B cell (primary cell): Measurements from ENCODE around the gene FMR1NB. TPM values are rescaled to one million over a fixed set of nuclear protein-coding genes. Genes with fewer than 3 reads are reported as not detected.

Experiments
- ATAC-seq: fragments of 200-7000 bp; cut with Tn5 transposase; one replicate; pipeline ENCODE4 v1.10.0; 2021; ENCODE audit warnings: low read depth, mild to moderate bottlenecking, moderate number of reproducible peaks, moderate library complexity
- CTCF ChIA-PET: fragments of 350-600 bp; sonication (Branson Sonifier 250); formaldehyde crosslinking; loops from one replicate; lab custom pipeline; 2021; ENCODE audit warnings: antibody characterized with exemption, inconsistent platforms; lab: Charles Lee
- POLR2A ChIA-PET: fragments of 350-600 bp; sonication (Branson Sonifier 250); formaldehyde crosslinking; loops from one replicate; lab custom pipeline; 2021; ENCODE audit warnings: antibody characterized with exemption; lab: Charles Lee
- DNase-seq: peaks from one replicate; pipeline ENCODE4 v3.0.0; 2013
- H2AFZ ChIP-seq: 2 replicates; pipeline ENCODE4 v1.6.1; 2012; ENCODE audit warnings: mild to moderate bottlenecking, low read depth, low read length; ENCODE audit not compliant: insufficient read depth, poor library complexity, severe bottlenecking
- H3K27ac ChIP-seq, 2 donors: 1 replicate in 1 of 2; 2 replicates in 1 of 2; pipeline ENCODE4 v1.5.1; 2012 to 2013; ENCODE audit warnings: low read length in 2 of 2, mild to moderate bottlenecking in 2 of 2, moderate library complexity in 1 of 2
- H3K27me3 ChIP-seq, 4 experiments: fragments of 200-600 bp in 1 of 4; sonication (generic) in 1 of 4; replicated peaks in 1 of 4; 1 replicate in 2 of 4; 2 replicates in 2 of 4; pipeline versions ENCODE4 v1.6.1 to v1.7.0; 2013 to 2016; ENCODE audit warnings: low read length in 3 of 4, mild to moderate bottlenecking in 2 of 4, mixed read lengths in 1 of 4, moderate library complexity in 1 of 4; ENCODE audit not compliant: insufficient read depth in 4 of 4, control insufficient read depth in 3 of 4; ENCODE audit errors: control extremely low read depth in 1 of 4
- H3K36me3 ChIP-seq, 2 experiments: replicated peaks in 1 of 2; 1 replicate in 1 of 2; 2 replicates in 1 of 2; pipeline versions ENCODE4 v1.6.1 to v1.7.1; 2013; ENCODE audit warnings: low read length in 1 of 2; ENCODE audit not compliant: insufficient read depth in 2 of 2, control insufficient read depth in 1 of 2; ENCODE audit errors: control extremely low read depth in 1 of 2, extremely low read depth in 1 of 2
- H3K4me1 ChIP-seq, 2 donors: fragments of 200-600 bp in 1 of 2; sonication (generic) in 1 of 2; 1 replicate in 1 of 2; 2 replicates in 1 of 2; pipeline versions ENCODE4 v1.5.1 to v1.6.1; 2013 to 2017; ENCODE audit warnings: low read length in 2 of 2; ENCODE audit not compliant: control insufficient read depth in 2 of 2, insufficient read depth in 2 of 2
- H3K4me2 ChIP-seq: replicated peaks from 2 replicates; pipeline ENCODE3; 2012; ENCODE audit warnings: mild to moderate bottlenecking, low read depth, low read length; ENCODE audit not compliant: poor library complexity, severe bottlenecking
- H3K4me3 ChIP-seq, 5 experiments: fragments of 200-600 bp in 1 of 5; sonication (generic) in 1 of 5; 1 replicate in 3 of 5; 2 replicates in 2 of 5; pipeline versions ENCODE4 v1.5.1 to v1.7.0; 2011 to 2016; ENCODE audit warnings: low read length in 4 of 5, mild to moderate bottlenecking in 4 of 5, low read depth in 2 of 5, control low read depth in 1 of 5, moderate library complexity in 1 of 5; ENCODE audit not compliant: insufficient read depth in 1 of 5; ENCODE audit errors: control extremely low read depth in 1 of 5, extremely low read depth in 1 of 5
- H3K79me2 ChIP-seq: fragments of 200-600 bp; sonication (generic); one replicate; pipeline ENCODE4 v1.6.0; 2016; ENCODE audit warnings: low read length; ENCODE audit not compliant: control insufficient read depth, insufficient read depth
- H3K9ac ChIP-seq: fragments of 200-600 bp; sonication (generic); 2 replicates; pipeline ENCODE4 v1.6.1; 2017; ENCODE audit warnings: mild to moderate bottlenecking, low read length, moderate library complexity
- H3K9me3 ChIP-seq, 3 donors: one replicate each; pipeline versions ENCODE4 v1.6.1 to v1.7.1; 2013; ENCODE audit warnings: low read length in 2 of 3; ENCODE audit not compliant: control insufficient read depth in 2 of 3, insufficient read depth in 1 of 3; ENCODE audit errors: control extremely low read depth in 1 of 3
- H4K20me1 ChIP-seq: 2 replicates; pipeline ENCODE4 v1.6.0; 2012; ENCODE audit warnings: mild to moderate bottlenecking, low read length; ENCODE audit not compliant: insufficient read depth, control insufficient read depth, poor library complexity, severe bottlenecking
- H3K27ac Mint-ChIP-seq: one replicate; pipeline ENCODE4 v1.8.0; 2021; ENCODE audit warnings: mixed read lengths
- H3K27me3 Mint-ChIP-seq: one replicate; pipeline ENCODE4 v1.8.0; 2021; ENCODE audit warnings: mixed read lengths
- H3K4me1 Mint-ChIP-seq: one replicate; pipeline ENCODE4 v1.8.0; 2021; ENCODE audit warnings: mixed read lengths
- H3K4me3 Mint-ChIP-seq: one replicate; pipeline ENCODE4 v1.8.0; 2021; ENCODE audit warnings: mixed read lengths
- H3K9me3 Mint-ChIP-seq: one replicate; pipeline ENCODE4 v1.8.0; 2022; ENCODE audit warnings: mixed read lengths; ENCODE audit not compliant: insufficient read depth
- CTCF ChIP-seq: fragments of 200-600 bp; IDR thresholded peaks from one replicate; pipeline ENCODE4 v1.8.0; 2022; ENCODE audit warnings: antibody characterized with exemption, mild to moderate bottlenecking
- EZH2 ChIP-seq: IDR thresholded peaks from 2 replicates; pipeline ENCODE4 v1.6.1; 2012; ENCODE audit warnings: borderline replicate concordance, low read depth, mild to moderate bottlenecking, moderate library complexity, low read length; ENCODE audit not compliant: insufficient read depth, poor library complexity, severe bottlenecking
- WGBS: methylation state at CpG from one replicate; pipeline ENCODE4 v1.1.5; 2013; ENCODE audit warnings: missing lambda C conversion rate; ENCODE audit not compliant: insufficient coverage; 5-methylcytosine and 5-hydroxymethylcytosine counted together
- intact Hi-C: fragments of 100-400 bp; cut with micrococcal nuclease; formaldehyde crosslinking; loops from one replicate; pipeline ENCODE4 v1.10.0; 2022
- polyA plus RNA-seq: library from polyadenylated mRNA; depleted of rRNA; stranded (reverse); fragments of >200 nt; gene quantifications from 2 replicates; pipeline ENCODE4 v1.2.3, GENCODE V29; 2012
- total RNA-seq, 2 donors: library from RNA; stranded (reverse); fragments of 120-200 nt in 1 of 2; gene quantifications; 1 replicate in 1 of 2; 2 replicates in 1 of 2; pipeline versions ENCODE4 v1.2.3 to v1.2.4, GENCODE V29; 2013 to 2022

The FMR1NB gene
- total and polyA plus RNA-seq, 2 donors (not counting 1 experiment from before 2014, with no cell fraction given) = not detected

GRCh38 chrX:148067285-148067684, 86.1 kb downstream of the FMR1NB start:
- H3K4me1 ChIP-seq = peaks cover 0 to 5% of the 10 kb centered on the region in 2 donors
- TF ChIP-seq CTCF (no peak), EZH2 (no peak)
- H4K20me1 ChIP-seq = no peaks in the 10 kb centered on the region
- H3K27me3 ChIP-seq = no peaks in the 10 kb centered on the region
- peaks cover 0 to 2% (median 0%) of the 10 kb centered on the region in 3 donors for H3K9me3 ChIP-seq
- H3K27me3 Mint-ChIP-seq = no peaks in the 10 kb centered on the region
- no peak overlapping the region for H3K4me3 Mint-ChIP-seq
- H3K4me1 Mint-ChIP-seq = peaks cover 9% of the 10 kb centered on the region
- no peak overlapping the region for H2AFZ ChIP-seq
- POLR2A ChIA-PET = no interaction called here
- no peak overlapping the region for H3K4me3 ChIP-seq
- no peak overlapping the region for H3K9ac ChIP-seq
- no CpG with 5 or more reads among the region's 2 CpGs for WGBS
- no peaks in the 10 kb centered on the region for H3K9me3 Mint-ChIP-seq
- intact Hi-C loops = no loop called here
- no peak overlapping the region for H3K4me2 ChIP-seq
- H3K36me3 ChIP-seq = no peaks in the 10 kb centered on the region
- CTCF ChIA-PET = no interaction called here
- no peak overlapping the region for H3K27ac ChIP-seq
- DNase-seq = no peak
- ATAC-seq = no peak
- no peaks in the 10 kb centered on the region for H3K79me2 ChIP-seq
- no peak overlapping the region for H3K27ac Mint-ChIP-seq

- no peaks in the 10 kb centered on the region for H4K20me1 ChIP-seq
- no peak overlapping the region for H3K9ac ChIP-seq
- peaks cover 0 to 5% of the 10 kb centered on the region in 2 donors for H3K4me1 ChIP-seq
- H3K27ac Mint-ChIP-seq = no peak overlapping the region
- TF ChIP-seq EZH2 = no peak
- H3K4me3 ChIP-seq = no peak overlapping the region
- DNase-seq (peak; percentile 14), ATAC-seq (no peak)
- H3K79me2 ChIP-seq = no peaks in the 10 kb centered on the region
- H3K4me3 Mint-ChIP-seq = no peak overlapping the region
- H3K4me1 Mint-ChIP-seq = peaks cover 9% of the 10 kb centered on the region
- H3K36me3 ChIP-seq = no peaks in the 10 kb centered on the region
- CTCF ChIA-PET = no interaction called here
- POLR2A ChIA-PET = no interaction called here
- intact Hi-C loops = no loop called here
- no peaks in the 10 kb centered on the region for H3K9me3 Mint-ChIP-seq
- H3K27me3 ChIP-seq = no peaks in the 10 kb centered on the region
- H3K27me3 Mint-ChIP-seq = no peaks in the 10 kb centered on the region
- no peak overlapping the region for H3K4me2 ChIP-seq
- no peak overlapping the region for H2AFZ ChIP-seq
- H3K27ac ChIP-seq = no peak overlapping the region
- peaks cover 0 to 2% (median 0%) of the 10 kb centered on the region in 3 donors for H3K9me3 ChIP-seq
- WGBS = 20% methylated on average over 1 of the region's 6 CpGs
These were observed 88.8 kb downstream of the FMR1NB start for GRCh38 chrX:148069759-148070503.
